GM23248 (cell line): ENCODE data around the gene CIAO3. TPM values are rescaled to one million over a fixed set of nuclear protein-coding genes. Genes with fewer than 3 reads are reported as not detected.
A peak's percentile ranks its signal among the peaks of the same experiment; 100 is the strongest.

Source experiments
- DNase-seq: peaks from one replicate; pipeline ENCODE4 v3.0.0-alpha.2; 2015
- H2AFZ ChIP-seq: fragments of 200-600 bp; sonication (generic); 2 replicates; pipeline ENCODE4 v1.6.1; 2016; ENCODE audit warnings: antibody characterized with exemption
- H3F3A ChIP-seq: fragments of 200-600 bp; sonication (generic); 2 replicates; pipeline ENCODE4 v1.6.1; 2016; ENCODE audit warnings: mild to moderate bottlenecking, antibody characterized with exemption, mixed run types; ENCODE audit not compliant: insufficient read depth
- H3K27ac ChIP-seq: fragments of 200-600 bp; sonication (generic); 2 replicates; pipeline ENCODE4 v1.5.1; 2016; ENCODE audit warnings: mild to moderate bottlenecking
- H3K27me3 ChIP-seq: fragments of 200-600 bp; sonication (generic); replicated peaks from 2 replicates; pipeline ENCODE4 v1.6.1; 2016; ENCODE audit warnings: mild to moderate bottlenecking; ENCODE audit not compliant: insufficient read depth
- H3K36me3 ChIP-seq: fragments of 200-600 bp; sonication (generic); 2 replicates; pipeline ENCODE4 v1.6.1; 2016; ENCODE audit warnings: low read depth, mild to moderate bottlenecking
- H3K4me1 ChIP-seq: fragments of 200-600 bp; sonication (generic); 2 replicates; pipeline ENCODE4 v1.6.1; 2016; ENCODE audit warnings: mild to moderate bottlenecking; ENCODE audit not compliant: insufficient read depth
- H3K4me2 ChIP-seq: fragments of 200-600 bp; sonication (generic); one replicate; pipeline ENCODE4 v1.6.1; 2016; ENCODE audit warnings: mild to moderate bottlenecking; ENCODE audit not compliant: unreplicated experiment
- H3K4me3 ChIP-seq: fragments of 200-600 bp; sonication (generic); 2 replicates; pipeline ENCODE4 v1.5.1; 2016; ENCODE audit warnings: mild to moderate bottlenecking
- H3K79me2 ChIP-seq: fragments of 200-600 bp; sonication (generic); 2 replicates; pipeline ENCODE4 v1.6.1; 2016; ENCODE audit warnings: mild to moderate bottlenecking; ENCODE audit not compliant: insufficient read depth
- H3K9ac ChIP-seq: fragments of 200-600 bp; sonication (generic); 2 replicates; pipeline ENCODE4 v1.6.1; 2016; ENCODE audit warnings: mild to moderate bottlenecking
- H3K9me2 ChIP-seq: fragments of 200-600 bp; sonication (generic); 2 replicates; pipeline ENCODE4 v1.6.1; 2016; ENCODE audit warnings: mixed run types, mild to moderate bottlenecking, moderate library complexity; ENCODE audit not compliant: insufficient read depth
- H3K9me3 ChIP-seq: fragments of 200-600 bp; sonication (generic); one replicate; pipeline ENCODE4 v1.6.1; 2017; ENCODE audit warnings: low read depth
- H4K20me1 ChIP-seq: fragments of 200-600 bp; sonication (generic); 2 replicates; pipeline ENCODE4 v1.6.0; 2016; ENCODE audit not compliant: insufficient read depth
- EZH2 ChIP-seq: fragments of 200-600 bp; sonication (generic); IDR thresholded peaks from 2 replicates; pipeline ENCODE4 v1.6.1; 2018; ENCODE audit warnings: antibody characterized with exemption, mild to moderate bottlenecking; ENCODE audit not compliant: insufficient read depth, poor library complexity, severe bottlenecking
- EZH2phosphoT487 ChIP-seq: fragments of 200-600 bp; sonication (generic); IDR thresholded peaks from 2 replicates; pipeline ENCODE4 v1.6.1; 2018; ENCODE audit warnings: antibody characterized with exemption, moderate library complexity, mild to moderate bottlenecking, low read depth; ENCODE audit not compliant: insufficient read depth
- WGBS, 2 experiments: methylation state at CpG; one replicate each; pipeline ENCODE4 v1.1.6; 2015 to 2017; ENCODE audit warnings: low lambda C conversion rate in 2 of 2, low coverage in 1 of 2; ENCODE audit errors: missing lambda C conversion rate in 2 of 2; 5-methylcytosine and 5-hydroxymethylcytosine counted together
- in situ Hi-C: fragments of 300-500 bp; cut with MboI; formaldehyde crosslinking; loops from 2 replicates; pipeline ENCODE4 v1.15.0; 2020
- polyA plus RNA-seq: library from polyadenylated mRNA; unstranded; fragments of >200 nt; fragmentation: Nextera tagmentation; extraction: Ambion mirVana; gene quantifications from 2 replicates; pipeline ENCODE4 v1.2.1, GENCODE V29; 2016
- total RNA-seq: library from RNA; depleted of rRNA; stranded (reverse); fragments of >200 nt; shearing (Covaris generic); gene quantifications from 2 replicates; pipeline ENCODE4 v1.2.3, GENCODE V29; 2014

Gene CIAO3
- total and polyA plus RNA-seq, 2 experiments from 2014 or later, result 24.5 to 37.5 TPM

DNA sequence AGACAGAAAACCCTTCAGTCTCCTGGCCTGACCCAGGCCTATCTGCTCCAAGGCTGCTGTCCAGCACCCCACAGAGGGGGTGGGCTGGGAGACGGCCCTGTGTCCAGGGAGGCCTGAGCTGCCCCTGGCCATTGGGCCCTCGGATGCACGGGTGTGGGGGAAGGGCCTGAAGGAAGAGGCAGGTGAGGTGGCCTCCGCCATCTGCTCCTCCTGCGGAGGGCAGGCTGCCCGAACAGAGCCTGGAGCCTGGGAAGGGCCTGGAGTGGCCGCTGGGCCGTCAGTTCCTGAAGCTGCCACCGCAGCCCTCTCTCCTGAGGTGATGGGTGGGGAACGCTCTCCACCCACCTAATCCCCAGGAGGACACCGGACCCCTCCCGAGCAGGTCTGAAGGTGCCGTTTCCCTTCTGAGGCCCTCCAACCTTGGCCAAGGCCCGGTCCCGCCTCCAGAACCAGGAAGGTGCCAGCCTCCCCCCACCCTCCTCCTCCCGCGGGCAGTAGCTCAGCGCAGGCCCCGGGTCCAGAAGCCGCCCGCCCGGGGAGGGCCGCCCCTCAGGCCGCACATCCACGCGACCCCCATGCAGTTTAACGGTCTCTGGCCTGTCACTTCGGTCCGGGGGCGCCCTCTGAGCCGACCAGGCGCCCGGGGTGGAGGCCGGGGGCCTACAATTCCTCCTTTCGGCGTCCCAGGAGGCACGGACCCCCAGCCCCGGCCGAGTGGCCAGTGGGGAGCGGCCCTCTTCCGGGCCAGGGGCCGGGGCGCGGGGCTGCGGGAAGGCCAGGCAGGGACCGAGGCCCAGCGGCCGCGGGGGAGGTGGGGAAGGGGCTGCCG is 36.0 kb downstream of the CIAO3 start:
- H2AFZ ChIP-seq, result no peak overlapping the region
- H3K27ac ChIP-seq, result no peak overlapping the region
- in situ Hi-C loops, result no loop called here
- peak; percentile 74 for TF ChIP-seq EZH2
- no peak for TF ChIP-seq EZH2phosphoT487
- H3K4me3 ChIP-seq, result no peak overlapping the region
- no peak overlapping the region for H3K9ac ChIP-seq
- H3F3A ChIP-seq, result no peaks in the 10 kb centered on the region
- H3K4me2 ChIP-seq, result no peak overlapping the region
- H3K36me3 ChIP-seq, result no peaks in the 10 kb centered on the region
- H3K27me3 ChIP-seq, result peaks cover 40% of the 10 kb centered on the region
- no peaks in the 10 kb centered on the region for H3K79me2 ChIP-seq
- no peak for DNase-seq
- peaks cover 2% of the 10 kb centered on the region; the same call in 1 of the 2 replicates for H3K4me1 ChIP-seq
- H3K9me2 ChIP-seq, result no peaks in the 10 kb centered on the region
- H3K9me3 ChIP-seq, result no peaks in the 10 kb centered on the region
- 14 to 21% methylated on average over 28 to 35 of the region's 50 CpGs for WGBS, 2 experiments
- H4K20me1 ChIP-seq, result no peaks in the 10 kb centered on the region

DNA sequence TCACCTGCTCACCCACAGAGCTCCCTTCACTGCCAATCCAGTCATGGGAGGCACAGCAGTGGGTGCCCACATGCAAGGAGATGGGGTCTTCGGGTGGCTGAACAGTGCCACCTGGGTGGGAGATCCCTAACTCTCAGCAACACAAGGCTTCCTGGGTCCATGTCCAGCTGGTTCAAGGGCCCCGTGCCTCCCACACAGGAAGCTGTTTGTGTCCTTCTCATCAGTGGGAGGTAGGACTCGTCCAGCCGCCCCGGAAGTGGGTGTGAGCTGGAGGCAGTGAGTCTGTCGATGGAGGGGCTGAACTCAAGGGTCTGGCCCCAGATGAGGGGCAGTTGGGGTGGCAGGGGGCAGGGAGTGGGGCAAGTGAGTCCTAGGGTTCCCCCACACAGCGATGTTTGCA is 36.8 kb downstream of the CIAO3 start:
- in situ Hi-C loops, result no loop called here
- Histone ChIP-seq H3K27ac (no peak overlapping the region), H3K4me1 (no peaks in the 10 kb centered on the region), H4K20me1 (no peaks in the 10 kb centered on the region), H3K4me2 (no peak overlapping the region), H3K27me3 (peaks cover 40% of the 10 kb centered on the region), H3K36me3 (no peaks in the 10 kb centered on the region), H3F3A (no peaks in the 10 kb centered on the region), H3K79me2 (no peaks in the 10 kb centered on the region), H3K9me3 (no peaks in the 10 kb centered on the region), H3K9ac (no peak overlapping the region), H3K9me2 (no peaks in the 10 kb centered on the region), H3K4me3 (no peak overlapping the region), H2AFZ (no peak overlapping the region)
- TF ChIP-seq EZH2, result no peak
- TF ChIP-seq EZH2phosphoT487, result no peak
- no peak for DNase-seq
- WGBS, 2 experiments, result 72 to 73% methylated on average over 6 to 7 of the region's 7 CpGs

DNA sequence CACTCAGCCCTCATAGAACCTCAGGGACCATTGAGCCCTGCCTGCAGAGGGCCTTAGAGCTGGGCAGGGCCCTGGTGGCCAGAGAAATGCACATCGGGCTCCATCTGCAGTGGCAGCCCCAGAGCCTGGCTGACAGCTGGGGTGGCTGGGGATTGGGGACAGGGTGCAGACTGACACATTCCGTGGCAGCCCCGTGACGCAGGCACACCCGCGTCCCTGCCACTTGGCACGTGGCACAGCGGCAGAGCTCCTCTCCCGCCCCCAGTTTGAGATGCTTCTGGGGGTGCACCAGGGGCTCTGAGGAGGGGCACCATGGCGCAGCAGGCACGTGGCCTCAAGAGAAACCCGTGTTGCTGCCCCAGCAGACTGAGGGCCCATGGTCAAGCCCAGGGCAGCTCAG is 37.4 kb downstream of the CIAO3 start:
- in situ Hi-C loops, result no loop called here

DNA sequence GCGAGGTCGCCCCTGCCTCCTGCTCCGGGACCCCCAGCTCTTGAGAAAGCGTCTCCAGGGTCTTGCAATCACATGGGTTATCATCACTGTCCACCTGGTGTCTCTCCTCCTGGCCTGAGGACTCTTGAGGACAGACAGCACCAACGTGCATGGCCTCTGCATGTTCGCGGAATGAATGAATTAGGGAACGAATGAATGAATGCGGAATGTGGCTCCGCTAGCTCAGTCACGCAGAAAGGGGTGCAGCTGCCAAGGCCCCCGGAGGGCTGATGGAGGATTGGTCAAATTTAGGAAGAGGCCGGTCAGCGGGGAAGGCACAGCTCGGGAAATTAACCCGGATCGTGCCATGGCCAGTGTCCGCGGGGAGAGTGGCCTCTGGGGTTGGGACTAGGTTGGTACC is 38.5 kb downstream of the CIAO3 start:
- no peak for DNase-seq
- Histone ChIP-seq H3K9ac (no peak overlapping the region), H3F3A (no peaks in the 10 kb centered on the region), H3K9me3 (no peaks in the 10 kb centered on the region), H3K9me2 (no peaks in the 10 kb centered on the region), H2AFZ (no peak overlapping the region), H3K4me1 (no peaks in the 10 kb centered on the region), H3K79me2 (no peaks in the 10 kb centered on the region), H3K36me3 (no peaks in the 10 kb centered on the region), H3K4me3 (no peak overlapping the region), H3K27ac (no peak overlapping the region), H3K4me2 (no peak overlapping the region), H3K27me3 (peaks cover 34% of the 10 kb centered on the region), H4K20me1 (no peaks in the 10 kb centered on the region)
- in situ Hi-C loops, result no loop called here
- WGBS, 2 experiments, result 72 to 80% methylated on average over 19 of the region's 19 CpGs
- TF ChIP-seq EZH2phosphoT487 (no peak), EZH2 (no peak)

More for the DNA sequence above, 37.4 kb downstream of the CIAO3 start:
- TF ChIP-seq EZH2phosphoT487 (no peak), EZH2 (no peak)
- Histone ChIP-seq H3K4me2 (no peak overlapping the region), H3K36me3 (no peaks in the 10 kb centered on the region), H3K9me2 (no peaks in the 10 kb centered on the region), H3K27ac (no peak overlapping the region), H3K79me2 (no peaks in the 10 kb centered on the region), H3K4me3 (no peak overlapping the region), H2AFZ (no peak overlapping the region), H3K27me3 (peaks cover 40% of the 10 kb centered on the region), H3K9ac (no peak overlapping the region), H3K4me1 (no peaks in the 10 kb centered on the region), H3K9me3 (no peaks in the 10 kb centered on the region), H3F3A (no peaks in the 10 kb centered on the region), H4K20me1 (no peaks in the 10 kb centered on the region)
- no peak for DNase-seq
- WGBS, 2 experiments, result 44 to 46% methylated on average over 12 of the region's 12 CpGs
